NK-92 (cell line): Measurements from ENCODE around the gene MRPL44.

Source experiments
- DNase-seq: peaks from one replicate; lab custom pipeline; 2025; ENCODE audit not compliant: unreplicated experiment; lab: John Stamatoyannopoulos, UW

MRPL44 gene

DNA sequence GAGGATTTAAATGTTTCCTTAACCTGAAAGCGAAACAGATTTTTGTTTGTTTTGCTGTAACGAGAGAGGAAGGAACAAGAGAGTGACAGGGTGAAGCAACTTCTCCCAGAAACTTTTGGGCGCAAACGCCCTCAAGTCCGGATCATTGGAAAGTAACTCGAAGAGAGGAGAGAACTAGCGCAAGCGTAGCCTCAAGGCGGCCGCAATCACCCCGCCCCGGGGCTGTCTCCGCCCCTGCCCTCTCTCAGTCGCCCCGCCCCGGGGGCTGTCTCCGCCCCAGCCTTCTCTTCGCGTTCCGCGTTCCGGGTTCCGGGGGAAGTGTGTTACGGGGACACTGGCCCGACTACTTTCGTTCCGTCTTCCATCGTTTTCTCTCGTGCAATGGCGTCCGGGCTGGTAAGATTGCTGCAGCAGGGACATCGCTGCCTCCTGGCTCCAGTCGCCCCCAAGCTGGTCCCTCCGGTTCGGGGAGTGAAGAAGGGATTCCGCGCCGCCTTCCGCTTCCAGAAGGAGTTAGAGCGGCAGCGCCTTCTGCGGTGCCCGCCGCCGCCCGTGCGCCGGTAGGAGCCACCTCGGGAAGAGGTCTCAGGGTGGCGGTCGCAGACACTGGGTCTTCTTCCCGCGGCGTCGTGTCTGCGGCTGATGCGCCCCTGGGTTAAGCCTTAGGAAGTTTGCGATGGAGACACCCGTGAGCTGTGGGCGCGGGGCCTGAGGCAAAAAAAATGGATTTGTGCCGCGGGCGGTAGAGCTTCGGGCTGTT lies at the start of gene MRPL44:
TSS of gene MRPL44 (plus strand) at position 372 of the 760 bp plus-strand sequence. CDS start at position 382, 10 bp downstream.
- peak; percentile 54 for DNase-seq

DNA sequence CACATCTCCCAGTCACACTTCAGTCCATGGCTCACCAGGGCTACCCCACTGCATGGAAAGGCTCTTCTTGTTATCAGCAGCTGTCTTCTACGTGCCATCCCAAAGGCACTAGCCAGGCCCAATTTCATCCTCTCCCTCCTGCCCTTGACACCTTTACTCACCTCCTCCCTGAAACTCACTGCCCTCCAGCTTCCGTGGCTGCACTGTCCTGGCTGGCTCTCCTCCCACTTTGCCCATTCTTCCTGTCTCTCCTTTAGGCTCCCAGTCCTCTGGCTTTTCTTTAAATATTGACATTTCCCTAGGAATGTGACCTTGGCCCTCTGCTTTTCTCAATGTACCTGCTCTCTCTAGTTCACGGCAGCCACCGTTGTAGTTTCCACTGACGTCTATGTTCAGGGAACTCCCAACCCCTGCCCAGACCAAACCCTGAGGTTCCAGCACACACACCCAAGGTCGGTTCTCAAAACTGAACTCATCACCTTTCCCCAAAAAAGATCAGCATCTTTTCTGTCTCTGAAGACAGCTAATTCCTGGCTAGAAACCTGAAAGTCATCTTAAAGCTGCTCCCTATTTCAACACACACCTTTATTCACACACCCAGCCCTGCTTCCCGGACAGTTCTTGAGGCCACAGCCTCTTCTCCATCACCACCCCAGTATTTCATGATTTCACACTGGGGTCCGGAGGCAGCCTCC lies 48.8 kb upstream of the MRPL44 start:
- no peak for DNase-seq

DNA sequence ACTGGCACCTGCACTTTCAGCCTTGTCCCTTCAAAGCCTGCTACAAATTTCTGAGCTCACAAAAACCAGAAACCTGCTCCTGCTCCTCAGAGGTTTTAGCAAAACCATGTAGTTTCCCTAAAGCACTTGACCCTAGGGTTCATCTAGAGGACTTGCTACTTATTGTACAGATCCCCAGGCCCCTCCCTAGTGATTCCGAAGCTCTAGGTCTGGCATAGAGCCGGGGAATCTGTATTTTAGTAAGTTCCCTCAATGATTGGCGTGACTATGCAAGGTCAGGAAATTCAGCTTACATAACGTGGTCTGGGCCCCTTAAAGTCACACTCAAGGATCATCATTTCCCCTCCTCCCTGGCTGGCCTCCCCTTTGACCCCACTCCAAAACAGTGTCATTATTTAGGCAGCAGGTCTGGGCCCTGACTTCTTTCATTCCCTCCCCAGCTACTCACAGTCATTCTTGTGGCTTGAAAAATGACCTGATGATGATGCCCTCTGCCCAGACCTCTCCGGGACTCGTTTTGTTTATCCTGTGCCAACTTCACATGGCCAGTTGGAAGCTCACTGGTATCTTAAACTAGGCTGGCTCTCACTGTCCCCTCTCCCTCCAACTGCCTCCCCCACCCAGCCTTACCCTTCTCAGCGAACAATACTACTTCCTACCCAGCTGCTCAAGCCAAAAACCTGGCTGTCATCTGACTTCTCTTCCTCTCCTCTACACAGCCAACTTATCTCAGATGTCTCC lies 48.1 kb upstream of the MRPL44 start:
- no peak for DNase-seq

DNA sequence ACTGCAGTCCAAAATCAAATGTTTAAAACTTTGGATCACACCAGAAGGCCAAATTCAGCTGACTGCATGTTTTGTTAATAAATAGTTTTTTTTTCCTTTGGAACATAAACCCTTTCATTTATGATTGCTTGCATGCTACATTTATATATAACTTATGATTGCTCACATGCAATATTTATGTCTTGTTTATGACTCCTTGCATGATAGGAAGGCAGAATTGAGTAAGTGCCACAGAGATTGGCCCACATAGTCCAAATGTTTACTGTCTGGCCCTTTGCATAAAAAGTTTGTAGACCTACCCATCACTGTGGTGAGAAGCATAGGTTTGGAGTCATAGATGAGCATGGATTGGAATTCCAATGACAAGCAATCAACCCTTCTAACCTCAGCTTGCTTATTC lies 42.9 kb upstream of the MRPL44 start:
- no peak for DNase-seq

DNA sequence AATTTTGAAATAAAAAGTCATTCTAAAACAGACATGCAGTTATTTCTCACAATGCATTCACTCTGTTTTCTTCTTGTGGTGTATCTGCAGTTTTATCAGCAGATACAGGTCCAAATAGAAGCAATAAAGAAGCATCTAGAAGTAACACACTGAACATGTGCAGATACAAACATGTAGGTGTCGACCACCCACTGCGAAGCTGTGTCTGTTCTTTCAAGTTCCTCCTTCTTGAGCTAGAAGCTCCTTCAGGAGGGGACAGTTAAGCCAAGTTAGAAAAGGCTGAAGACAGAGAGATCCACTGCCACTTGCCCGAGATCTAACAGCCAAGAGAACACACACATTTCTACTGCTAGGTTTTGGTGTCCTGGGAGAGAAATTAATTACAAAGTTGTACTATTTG lies 42.2 kb upstream of the MRPL44 start:
- no peak for DNase-seq

DNA sequence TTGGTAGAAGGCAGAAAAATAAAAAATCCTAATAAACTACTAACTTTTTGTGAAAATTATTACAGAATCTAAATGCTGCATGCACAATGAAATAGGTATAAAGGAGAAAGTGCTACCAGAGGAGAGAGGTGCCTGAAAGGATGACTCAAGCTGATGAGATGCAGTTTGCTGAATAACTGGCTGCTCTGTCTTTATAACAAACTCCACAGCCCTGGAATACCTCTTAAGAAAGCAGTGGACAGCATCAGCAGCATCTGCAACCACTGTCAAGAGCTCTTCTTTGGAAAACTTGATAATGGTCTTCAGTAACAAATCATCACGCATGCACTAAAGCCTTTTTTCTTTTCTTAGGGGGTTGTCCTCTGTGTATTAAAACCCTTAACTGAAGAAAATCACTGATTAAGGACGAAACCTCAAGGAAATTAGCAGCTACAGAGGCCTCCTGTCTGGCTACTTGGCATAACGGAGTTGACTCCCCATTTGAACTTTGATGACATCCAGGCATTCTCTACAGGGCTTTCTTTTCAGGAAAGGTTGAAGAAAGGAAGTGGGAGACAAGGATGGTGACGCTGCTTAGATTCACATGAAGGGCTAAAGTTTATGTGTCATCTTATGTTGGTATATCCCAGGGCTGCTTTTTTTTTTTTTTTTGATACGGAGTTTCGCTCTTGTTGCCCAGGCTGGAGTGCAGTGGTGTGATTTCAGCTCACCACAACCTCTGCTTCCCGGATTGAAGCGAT lies 40.9 kb upstream of the MRPL44 start:
- no peak for DNase-seq

DNA sequence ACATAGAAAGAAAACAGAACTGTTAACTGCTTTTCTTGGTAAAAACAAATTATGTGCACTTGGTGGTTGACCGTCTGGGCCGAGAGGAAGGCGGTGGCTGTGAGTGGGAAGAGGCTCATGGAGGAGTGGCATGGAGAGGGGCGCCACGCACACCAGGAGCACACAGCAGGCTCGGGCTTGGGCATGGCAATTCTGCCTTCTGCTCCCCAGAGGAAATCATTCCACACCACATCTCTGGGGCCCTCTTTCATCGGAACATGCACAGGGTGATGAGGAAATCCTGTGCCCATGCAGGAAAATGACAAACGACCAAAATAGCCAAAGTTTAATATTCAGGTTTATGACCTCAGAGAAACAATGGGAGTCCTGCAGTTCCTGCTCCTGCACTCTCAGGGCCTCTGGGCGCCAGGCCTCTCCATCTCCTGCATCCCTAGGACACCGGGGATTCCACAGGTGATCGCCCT lies 38.6 kb upstream of the MRPL44 start:
- no peak for DNase-seq

DNA sequence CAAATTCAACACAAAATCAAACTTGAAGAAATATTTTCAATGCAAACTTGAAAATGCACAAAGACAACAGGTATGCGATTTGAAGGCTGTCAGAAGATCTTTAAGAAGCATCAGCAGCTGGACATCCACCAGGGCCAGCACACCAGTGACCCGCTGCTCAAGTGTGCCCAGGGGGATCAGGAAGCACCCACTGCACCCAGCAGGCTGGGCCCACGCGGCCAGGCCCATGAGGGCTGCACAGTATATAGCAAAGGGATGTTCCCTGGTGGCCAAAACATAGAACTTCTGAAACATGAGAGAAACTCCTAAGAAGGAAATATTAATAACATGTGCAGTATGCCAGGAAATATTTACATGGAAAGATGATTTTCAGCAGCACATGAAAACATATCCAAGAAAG lies 37.2 kb upstream of the MRPL44 start:
- no peak for DNase-seq

DNA sequence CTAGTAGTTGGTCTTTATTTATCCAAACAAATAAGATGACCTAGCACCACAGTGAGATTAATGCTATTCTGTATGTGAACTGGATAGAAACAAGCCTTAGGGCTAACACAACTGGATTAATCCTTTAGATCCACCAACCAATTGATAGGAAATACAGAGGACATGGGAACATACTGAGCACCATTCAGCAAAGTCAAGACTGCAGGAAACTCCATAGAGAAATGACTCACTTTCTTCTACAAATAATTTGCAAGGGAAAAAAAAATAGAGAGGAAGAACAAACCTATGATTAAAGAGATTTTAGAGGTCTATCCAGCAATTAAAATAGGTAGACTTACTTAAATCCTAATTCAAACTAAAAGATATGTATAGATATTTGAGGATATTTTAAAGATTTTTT lies 36.1 kb upstream of the MRPL44 start:
- DNase-seq, result no peak

DNA sequence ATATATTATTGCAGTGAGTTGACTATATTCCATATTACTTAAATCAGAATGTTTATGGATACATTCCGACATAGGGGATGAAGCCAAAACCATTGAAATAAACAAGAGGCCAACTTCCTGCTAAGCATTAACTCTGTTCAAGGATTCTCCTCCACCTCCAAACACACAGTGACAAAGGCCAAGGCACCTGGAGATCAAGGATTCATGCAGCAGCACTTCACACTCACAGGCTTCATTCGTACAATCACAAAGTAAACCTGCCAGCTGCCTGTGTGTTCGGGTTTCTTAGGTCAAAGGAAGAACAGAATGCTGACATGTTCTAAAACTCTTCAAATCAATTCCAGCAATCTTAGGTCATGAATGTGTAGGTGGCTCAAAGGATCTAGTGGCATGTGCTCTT lies 35.0 kb upstream of the MRPL44 start:
- DNase-seq, result no peak

DNA sequence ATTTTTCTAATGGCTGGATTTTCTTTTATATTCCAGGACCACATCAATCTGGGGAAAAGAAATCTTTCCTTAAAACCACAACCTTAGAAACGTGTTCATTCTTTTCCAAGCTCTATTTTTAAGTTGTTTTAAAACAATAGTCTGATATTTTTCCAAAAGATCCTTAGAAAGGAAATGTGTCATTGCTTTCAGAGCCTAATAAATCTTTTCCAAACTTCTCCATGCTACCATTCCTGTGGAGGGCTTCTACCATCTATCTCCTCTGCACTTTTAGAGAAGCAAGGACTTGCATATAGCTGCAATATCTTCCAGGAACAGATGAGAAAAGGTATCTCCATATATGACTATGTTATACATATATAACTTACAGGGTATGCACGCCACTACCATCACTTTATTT lies 33.3 kb upstream of the MRPL44 start:
- DNase-seq, result no peak

DNA sequence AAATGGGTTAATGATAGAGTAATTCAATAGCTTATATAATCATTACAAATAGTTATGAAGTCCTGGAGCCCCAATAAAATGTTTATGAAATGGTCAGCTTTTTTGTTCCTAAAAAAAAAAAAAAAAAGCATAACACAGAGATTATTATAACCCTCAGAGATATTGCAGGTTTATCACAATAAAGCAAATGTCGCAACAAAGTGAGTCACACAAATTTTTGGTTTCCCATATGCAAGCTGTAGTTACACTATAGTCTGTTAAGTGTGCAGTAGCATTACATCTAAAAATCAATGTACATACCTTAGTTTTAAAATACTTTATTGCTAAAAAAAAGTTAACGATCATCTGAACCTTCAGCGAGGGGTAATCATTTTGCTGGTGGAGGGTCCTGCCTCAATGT lies 32.2 kb upstream of the MRPL44 start:
- no peak for DNase-seq

DNA sequence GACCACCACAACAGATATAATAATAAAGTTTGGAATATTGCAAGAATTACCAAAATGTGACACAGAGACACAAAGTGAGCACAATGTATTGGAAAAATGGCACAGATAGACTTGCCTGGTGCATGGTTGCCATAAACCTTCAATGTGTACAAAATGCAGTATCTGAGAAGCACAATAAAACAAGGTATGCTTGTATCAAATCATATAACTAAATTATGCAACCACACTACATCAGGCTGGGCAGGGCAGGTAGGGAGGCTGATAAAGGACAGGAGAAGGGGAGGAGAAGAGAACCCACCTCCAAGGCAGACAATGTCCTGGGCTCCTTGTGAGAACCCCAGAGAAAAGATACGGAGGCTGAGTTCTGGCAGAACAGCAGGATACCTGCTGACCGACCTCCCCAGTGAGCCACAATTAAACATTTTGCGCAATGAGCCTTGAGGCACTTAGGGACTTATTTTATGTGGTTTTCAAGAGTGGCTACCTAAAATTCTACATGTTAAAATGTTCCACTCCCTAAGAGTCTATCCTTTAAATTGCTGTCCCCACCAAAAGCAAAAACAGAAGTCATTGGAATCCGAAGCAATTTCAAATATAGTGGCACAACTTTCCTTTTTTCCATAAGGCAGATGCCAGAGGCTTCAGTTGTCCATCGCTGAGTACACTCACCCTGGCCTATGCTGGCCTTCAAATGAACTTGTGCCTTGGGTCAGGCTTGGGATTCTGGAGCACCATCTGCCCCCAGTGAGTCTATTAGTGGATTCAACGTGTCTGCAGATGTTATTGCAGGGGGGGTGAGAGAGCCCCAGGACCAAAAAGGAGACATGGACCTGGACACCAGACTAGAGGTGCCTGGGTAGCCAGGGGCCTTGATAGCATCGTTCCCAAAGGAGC lies 28.9 kb upstream of the MRPL44 start:
- DNase-seq, result no peak

DNA sequence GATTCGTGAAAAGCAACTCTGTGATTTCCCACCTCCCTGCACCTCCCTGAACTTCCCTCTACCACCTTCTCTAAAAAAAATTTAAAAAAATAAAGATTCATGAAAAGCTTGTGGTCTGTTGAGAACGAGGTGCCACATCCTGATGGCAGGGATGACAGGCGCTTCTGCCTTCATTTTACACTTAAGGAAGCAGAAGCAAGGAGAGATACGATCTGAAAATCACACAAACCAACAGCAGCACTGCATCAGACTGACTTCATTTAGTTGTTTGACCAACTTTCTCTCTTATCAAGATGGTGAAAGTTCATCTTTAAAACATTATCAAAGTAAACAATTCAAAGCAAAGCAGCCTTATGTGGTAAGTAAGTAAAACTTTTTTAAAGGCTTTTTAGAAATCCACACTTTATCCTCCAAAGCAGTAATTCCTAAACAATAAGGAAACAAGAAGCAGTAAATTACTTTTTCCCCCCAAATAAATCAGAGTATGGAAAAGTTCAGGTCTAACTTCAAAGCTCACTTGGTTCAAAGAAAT lies 27.6 kb upstream of the MRPL44 start:
- no peak for DNase-seq

DNA sequence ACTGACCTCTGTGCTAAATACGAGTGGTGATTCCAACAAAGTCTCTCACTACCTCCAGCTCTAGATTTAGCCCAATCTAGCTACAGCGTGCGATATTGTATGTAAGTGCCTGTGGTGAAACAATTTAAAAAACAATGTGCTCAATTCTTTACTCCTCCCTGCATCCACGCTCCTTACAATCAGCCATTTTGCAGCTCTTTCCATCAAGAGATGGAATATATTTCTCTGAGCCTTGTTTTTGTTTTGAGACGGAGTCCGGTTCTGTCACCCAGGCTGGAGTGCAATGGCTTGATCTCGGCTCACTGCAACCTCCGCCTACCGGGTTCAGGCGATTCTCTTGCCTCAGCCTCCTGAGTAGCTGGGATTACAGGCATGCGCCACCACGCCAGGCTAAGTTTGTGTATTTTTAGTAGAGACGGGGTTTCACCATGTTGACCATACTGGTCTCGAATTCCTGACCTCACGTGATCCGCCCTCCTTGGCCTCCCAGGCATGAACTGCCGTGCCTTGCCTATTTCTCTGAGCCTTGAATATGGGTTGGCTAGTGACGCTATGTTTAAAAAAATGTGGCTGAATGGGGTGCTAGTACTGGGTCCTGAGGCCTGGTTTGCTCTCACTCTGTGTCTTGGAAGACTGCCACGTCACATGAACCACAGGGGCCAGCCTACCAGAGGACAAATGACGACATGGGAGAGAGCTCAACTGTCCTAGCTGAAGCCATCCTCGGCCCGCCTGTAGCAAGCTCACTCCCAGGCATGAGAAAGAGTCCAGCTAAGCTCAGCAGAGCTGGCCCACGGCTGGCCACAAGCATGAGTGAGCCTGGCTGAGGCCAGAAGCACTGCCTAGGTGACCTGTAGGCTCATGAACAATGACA lies 26.9 kb upstream of the MRPL44 start:
- DNase-seq, result no peak

DNA sequence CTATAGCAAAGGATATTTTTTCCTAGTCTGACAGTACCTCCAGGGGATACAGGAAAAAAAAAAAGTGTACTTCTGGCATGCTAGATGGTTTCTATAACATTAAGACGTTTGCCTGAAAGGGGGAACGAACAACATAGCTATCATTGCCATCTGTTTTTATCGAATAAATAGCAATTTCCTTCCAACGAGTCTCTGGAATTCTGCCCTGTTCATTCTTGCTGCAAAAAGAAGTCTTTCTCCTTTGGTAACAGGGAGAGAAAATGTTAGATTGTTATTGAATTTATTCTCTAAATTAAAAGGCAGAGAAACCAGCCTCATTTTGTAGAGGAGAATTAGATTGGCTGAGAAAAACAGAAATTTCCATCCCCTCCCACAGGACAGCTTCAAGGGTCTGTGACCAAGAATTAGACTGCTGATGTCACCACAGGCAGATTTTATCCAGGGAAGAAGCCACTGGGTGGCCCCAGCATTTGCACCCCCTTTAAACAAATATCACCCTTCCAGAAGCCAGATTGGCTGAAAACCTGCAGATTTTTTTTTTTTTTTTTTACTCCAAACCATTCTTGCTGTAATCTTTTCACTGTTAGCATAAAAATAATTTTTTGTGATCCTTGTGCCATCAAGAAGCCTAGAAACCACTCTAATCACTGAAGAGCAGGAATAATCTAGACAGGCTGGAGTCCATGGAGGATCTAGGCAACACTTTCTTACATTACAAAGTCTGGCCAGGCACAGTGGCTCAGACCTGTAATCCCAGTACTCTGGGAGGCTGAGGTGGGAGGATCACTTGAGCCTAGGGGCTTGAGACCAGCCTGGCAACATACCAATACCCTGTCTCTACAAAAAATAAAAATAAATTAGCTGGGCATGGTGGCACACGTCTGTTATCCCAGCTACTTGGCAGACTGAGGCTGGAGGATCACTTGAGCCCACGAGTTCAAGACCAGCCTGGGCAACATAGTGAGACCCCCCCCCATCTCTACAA lies 24.2 kb upstream of the MRPL44 start:
- DNase-seq, result no peak

DNA sequence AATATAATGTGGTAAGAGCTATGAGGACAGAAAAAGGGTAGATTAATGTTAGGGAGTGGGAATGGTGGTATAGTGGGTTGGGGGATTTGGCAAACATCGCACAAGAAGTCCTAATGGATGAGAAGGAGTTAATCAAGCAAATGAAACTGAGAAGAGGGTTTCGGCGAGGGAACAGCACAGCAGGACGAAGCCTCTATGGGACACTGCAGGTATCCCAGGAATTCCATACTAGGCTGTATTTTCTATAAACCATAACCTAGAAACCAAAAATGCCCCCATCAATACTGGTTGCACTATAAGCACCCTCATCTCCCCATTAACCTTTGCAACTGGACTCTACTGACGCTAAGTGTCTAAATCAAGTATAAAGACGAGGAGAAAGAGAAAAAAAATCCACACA lies 22.4 kb upstream of the MRPL44 start:
- DNase-seq, result no peak
